Testis (tissue), 3 donors: Measurements from ENCODE around the gene SPACA1. TPM values are rescaled to one million over a fixed set of nuclear protein-coding genes. Genes with fewer than 3 reads are reported as not detected.

Source experiments
- DNase-seq: peaks from one replicate; pipeline ENCODE4 v3.0.0-alpha.2; 2019
- H3K27ac ChIP-seq, 2 donors: fragments of 200-600 bp; sonication (generic); one replicate each; pipeline ENCODE4 v1.5.1; 2019
- H3K27me3 ChIP-seq: fragments of 200-600 bp; sonication (generic); one replicate; pipeline ENCODE4 v1.5.1; 2019
- H3K36me3 ChIP-seq: fragments of 200-600 bp; sonication (generic); one replicate; pipeline ENCODE4 v1.5.1; 2017; ENCODE audit warnings: low read depth; ENCODE audit errors: missing control alignments
- H3K4me1 ChIP-seq: fragments of 200-600 bp; sonication (generic); one replicate; pipeline ENCODE4 v1.5.1; 2019
- H3K4me3 ChIP-seq, 2 donors: fragments of 200-600 bp; sonication (generic); one replicate each; pipeline ENCODE4 v1.5.1; 2017 to 2019
- H3K9me3 ChIP-seq: fragments of 200-600 bp; sonication (generic); one replicate; pipeline ENCODE4 v1.5.1; 2017
- POLR2A ChIP-seq: fragments of 450-650 bp; IDR thresholded peaks from one replicate; pipeline ENCODE4 v1.6.1; 2017; ENCODE audit warnings: antibody characterized with exemption, mild to moderate bottlenecking, moderate library complexity
- WGBS, 2 donors: methylation state at CpG; one replicate each; pipeline ENCODE4 v1.1.5; 2018; 5-methylcytosine and 5-hydroxymethylcytosine counted together
- intact Hi-C: fragments of 100-400 bp; cut with DNase I; formaldehyde crosslinking; loops from one replicate; pipeline ENCODE4 v1.15.1; 2023; ENCODE audit warnings: low total_unique reads
- polyA plus RNA-seq: library from polyadenylated mRNA; stranded (reverse); fragments of 350-450 nt; fragmentation: Illumina TruSeq; extraction: RNeasy Lipid Tissue Mini Kit (QIAGEN cat#74804); gene quantifications from one replicate; pipeline ENCODE4 v1.2.3, GENCODE V29; 2014; ENCODE audit warnings: low read depth, low replicate concordance; ENCODE audit not compliant: insufficient read depth
- total RNA-seq, 2 donors: library from RNA; depleted of rRNA; stranded (reverse); fragments of >200 nt; gene quantifications; one replicate each; pipeline ENCODE4 v1.2.3, GENCODE V29; 2016
- TF ChIP-seq, protein P1 (sequence below), 3 experiments: fragments of 450-650 bp in 2 of 3; fragments of 200-600 bp in 1 of 3; sonication (generic) in 1 of 3; IDR thresholded peaks; one replicate each; pipeline ENCODE4 v1.5.1; 2016 to 2019; ENCODE audit warnings: antibody characterized with exemption in 3 of 3, mild to moderate bottlenecking in 2 of 3, moderate library complexity in 1 of 3

SPACA1 gene
- total and polyA plus RNA-seq, 3 donors from 2014 or later, result 23.8 to 66.5 (median 54.6) TPM

DNA sequence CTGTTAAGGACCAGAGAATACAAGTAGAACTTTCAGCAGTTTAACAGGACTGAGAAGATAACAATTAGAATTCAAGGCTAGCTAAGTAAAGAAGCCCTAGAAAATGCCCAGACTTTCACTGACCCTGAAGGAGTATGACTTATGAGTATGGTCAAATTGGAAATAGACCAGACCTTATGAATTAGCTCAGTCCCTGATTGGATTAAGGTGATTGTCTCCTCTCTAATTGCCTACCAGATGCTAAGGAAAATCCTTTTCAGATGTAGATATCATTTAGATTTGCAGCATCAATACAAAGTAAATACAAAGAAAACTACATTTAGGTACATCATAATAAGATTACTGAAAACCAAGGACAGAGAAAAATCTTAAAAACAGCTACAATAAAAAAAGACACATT lies 59.6 kb downstream of the SPACA1 start:
- no peak for TF ChIP-seq POLR2A

DNA sequence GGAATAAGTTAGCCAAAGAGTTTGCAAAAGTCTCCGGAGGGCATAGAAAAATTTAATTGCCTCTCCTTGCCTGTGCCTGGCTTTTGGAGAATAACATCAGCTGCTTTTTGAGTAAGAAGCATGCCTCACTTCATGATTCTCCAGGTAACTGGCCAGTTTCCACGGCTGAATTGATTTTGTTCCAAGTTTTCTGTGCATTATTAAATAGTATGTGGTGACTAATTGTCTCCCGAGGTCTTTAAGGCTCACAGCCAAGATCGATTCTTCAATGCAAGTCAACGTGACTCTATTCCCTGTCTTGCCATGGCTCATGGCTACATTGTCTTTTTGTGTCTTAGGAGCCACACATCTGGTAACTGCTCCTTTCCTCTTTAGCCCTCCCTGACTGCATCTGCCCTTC lies 64.3 kb downstream of the SPACA1 start:
- Histone ChIP-seq H3K27ac (no peak overlapping the region), H3K4me1 (no peaks in the 10 kb centered on the region), H3K27me3 (no peaks in the 10 kb centered on the region), H3K36me3 (no peaks in the 10 kb centered on the region), H3K4me3 (no peak overlapping the region), H3K9me3 (no peaks in the 10 kb centered on the region)
- intact Hi-C loops, result no loop called here
- no peak for DNase-seq
- 69 to 86% methylated on average over 5 of the region's 5 CpGs for WGBS, 2 donors
- TF ChIP-seq POLR2A, result no peak
- TF ChIP-seq, protein P1, sequence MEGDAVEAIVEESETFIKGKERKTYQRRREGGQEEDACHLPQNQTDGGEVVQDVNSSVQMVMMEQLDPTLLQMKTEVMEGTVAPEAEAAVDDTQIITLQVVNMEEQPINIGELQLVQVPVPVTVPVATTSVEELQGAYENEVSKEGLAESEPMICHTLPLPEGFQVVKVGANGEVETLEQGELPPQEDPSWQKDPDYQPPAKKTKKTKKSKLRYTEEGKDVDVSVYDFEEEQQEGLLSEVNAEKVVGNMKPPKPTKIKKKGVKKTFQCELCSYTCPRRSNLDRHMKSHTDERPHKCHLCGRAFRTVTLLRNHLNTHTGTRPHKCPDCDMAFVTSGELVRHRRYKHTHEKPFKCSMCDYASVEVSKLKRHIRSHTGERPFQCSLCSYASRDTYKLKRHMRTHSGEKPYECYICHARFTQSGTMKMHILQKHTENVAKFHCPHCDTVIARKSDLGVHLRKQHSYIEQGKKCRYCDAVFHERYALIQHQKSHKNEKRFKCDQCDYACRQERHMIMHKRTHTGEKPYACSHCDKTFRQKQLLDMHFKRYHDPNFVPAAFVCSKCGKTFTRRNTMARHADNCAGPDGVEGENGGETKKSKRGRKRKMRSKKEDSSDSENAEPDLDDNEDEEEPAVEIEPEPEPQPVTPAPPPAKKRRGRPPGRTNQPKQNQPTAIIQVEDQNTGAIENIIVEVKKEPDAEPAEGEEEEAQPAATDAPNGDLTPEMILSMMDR (IDR thresholded peaks at IDR 0.05), result no peak

More for the DNA sequence above, 59.6 kb downstream of the SPACA1 start:
- Histone ChIP-seq H3K4me3 (no peak overlapping the region), H3K36me3 (no peaks in the 10 kb centered on the region), H3K27ac (no peak overlapping the region), H3K4me1 (no peaks in the 10 kb centered on the region), H3K27me3 (no peaks in the 10 kb centered on the region), H3K9me3 (no peaks in the 10 kb centered on the region)
- DNase-seq, result no peak
- intact Hi-C loops, result no loop called here

DNA sequence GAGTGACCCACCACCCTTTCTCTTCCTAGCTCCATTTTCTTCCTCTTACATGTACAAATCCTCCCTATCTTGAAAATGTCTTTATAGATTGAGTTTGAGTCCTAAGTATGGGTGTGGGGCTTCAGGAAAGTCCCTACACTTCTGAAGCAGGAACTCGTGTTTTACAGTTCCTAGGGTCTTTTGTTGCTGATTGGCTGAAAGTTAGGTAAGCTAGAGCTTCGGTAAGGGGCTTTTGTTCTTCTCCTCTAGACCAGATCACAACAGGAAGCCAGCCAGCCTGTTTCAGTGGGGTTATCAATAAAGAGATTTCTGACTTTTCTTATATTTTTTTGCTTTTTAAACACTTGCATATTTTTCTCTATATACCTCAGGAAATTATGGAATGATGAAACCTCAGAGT lies 67.2 kb downstream of the SPACA1 start:
- intact Hi-C loops, result no loop called here
- Histone ChIP-seq H3K4me3 (no peak overlapping the region), H3K4me1 (no peaks in the 10 kb centered on the region), H3K36me3 (no peaks in the 10 kb centered on the region), H3K27me3 (no peaks in the 10 kb centered on the region), H3K27ac (no peak overlapping the region), H3K9me3 (no peaks in the 10 kb centered on the region)
- no peak for DNase-seq
- TF ChIP-seq, protein P1 (IDR thresholded peaks at IDR 0.05), result no peak
- TF ChIP-seq POLR2A, result no peak
- WGBS, 2 donors, result 49 to 53% methylated on average over 2 of the region's 2 CpGs

DNA sequence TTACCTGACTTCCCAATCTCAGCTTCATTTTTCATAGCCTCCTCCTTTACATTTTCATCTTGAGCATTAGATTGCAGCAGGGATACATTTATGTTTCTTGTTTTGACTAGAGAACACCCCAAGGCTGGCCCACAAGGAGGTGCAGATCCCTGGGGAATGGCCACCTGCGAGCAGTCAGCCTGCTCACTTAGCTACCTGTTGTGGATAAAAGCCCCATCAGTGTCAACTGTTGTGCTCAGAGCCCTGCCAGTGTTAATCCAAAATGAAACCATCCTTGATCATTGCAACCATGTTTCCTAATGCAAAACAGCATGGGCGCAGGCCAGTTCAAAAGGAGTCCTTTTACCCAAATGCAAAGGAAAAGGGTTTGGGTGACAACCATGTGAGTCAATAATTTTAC lies 67.7 kb downstream of the SPACA1 start:
- intact Hi-C loops, result no loop called here
- DNase-seq, result no peak
- Histone ChIP-seq H3K27me3 (no peaks in the 10 kb centered on the region), H3K9me3 (no peaks in the 10 kb centered on the region), H3K4me1 (no peaks in the 10 kb centered on the region), H3K27ac (no peak overlapping the region), H3K4me3 (no peak overlapping the region), H3K36me3 (no peaks in the 10 kb centered on the region)
- TF ChIP-seq, protein P1 (IDR thresholded peaks at IDR 0.05), result no peak
- no peak for TF ChIP-seq POLR2A
- WGBS, 2 donors, result 44 to 47% methylated on average over 2 of the region's 2 CpGs

DNA sequence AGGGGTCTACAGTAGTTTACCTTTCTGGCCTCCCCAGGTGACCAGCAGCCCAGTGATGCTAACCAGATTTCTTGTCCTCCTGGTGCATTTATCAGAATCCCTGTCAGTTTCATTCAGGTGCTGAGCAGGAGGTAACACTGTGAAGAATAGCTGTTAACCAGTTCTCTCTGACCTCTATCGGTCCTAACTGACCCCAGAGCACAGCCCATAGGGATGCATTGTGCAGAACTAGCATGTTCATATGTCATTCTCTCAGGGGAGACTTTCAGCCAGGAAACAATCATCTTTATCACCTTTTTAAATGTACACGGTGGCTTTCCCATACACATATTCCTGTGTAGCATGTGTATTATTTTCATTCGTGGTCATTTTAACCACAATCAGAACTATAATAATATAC lies 68.6 kb downstream of the SPACA1 start:
- Histone ChIP-seq H3K36me3 (no peaks in the 10 kb centered on the region), H3K27ac (no peak overlapping the region), H3K4me3 (no peak overlapping the region), H3K4me1 (no peaks in the 10 kb centered on the region), H3K9me3 (no peaks in the 10 kb centered on the region), H3K27me3 (no peaks in the 10 kb centered on the region)
- TF ChIP-seq, protein P1 (IDR thresholded peaks at IDR 0.05), result no peak
- TF ChIP-seq POLR2A, result no peak
- WGBS, 2 donors, result 41 to 55% methylated on average over 3 of the region's 3 CpGs
- DNase-seq, result no peak
- intact Hi-C loops, result no loop called here

Other genes starting within 250 kb of the SPACA1 start
- gene CNR1, start 118.5 kb downstream of the SPACA1 start, total RNA-seq, result 1 to 10 TPM; 4.3 to 4.9 TPM
- 2.3 TPM for gene CNR1, start 118.5 kb downstream of the SPACA1 start, polyA plus RNA-seq